Lower lobe of right lung (tissue), 2 donors: ENCODE measurements around the gene PPP3CA. TPM values are rescaled to one million over a fixed set of nuclear protein-coding genes. Genes with fewer than 3 reads are reported as not detected.

Experiments used
- ATAC-seq, 2 donors: fragments of 200-7000 bp; cut with Tn5 transposase; one replicate each; pipeline ENCODE4 v1.9.1; 2020 to 2022; ENCODE audit warnings: mild to moderate bottlenecking in 2 of 2, moderate library complexity in 2 of 2
- DNase-seq: peaks from one replicate; pipeline ENCODE4 v3.0.0-alpha.2; 2020
- H3K27ac ChIP-seq: fragments of 200-600 bp; one replicate; pipeline ENCODE4 v1.8.0; 2022
- H3K27me3 ChIP-seq: fragments of 200-600 bp; one replicate; pipeline ENCODE4 v1.8.0; 2022; ENCODE audit warnings: low read depth
- H3K36me3 ChIP-seq: fragments of 200-600 bp; one replicate; pipeline ENCODE4 v1.8.0; 2022; ENCODE audit warnings: mild to moderate bottlenecking
- H3K4me1 ChIP-seq: fragments of 200-600 bp; one replicate; pipeline ENCODE4 v1.8.0; 2022
- H3K4me3 ChIP-seq: fragments of 200-600 bp; one replicate; pipeline ENCODE4 v1.8.0; 2022; ENCODE audit warnings: mild to moderate bottlenecking
- H3K9me3 ChIP-seq: fragments of 200-600 bp; one replicate; pipeline ENCODE4 v1.8.0; 2022
- CTCF ChIP-seq: fragments of 200-600 bp; IDR thresholded peaks from one replicate; pipeline ENCODE4 v1.8.0; 2022; ENCODE audit warnings: antibody characterized with exemption, mild to moderate bottlenecking
- intact Hi-C: fragments of 100-400 bp; cut with DNase I; formaldehyde crosslinking; loops from one replicate; pipeline ENCODE4 v1.11.0; 2022
- total RNA-seq: library from RNA; stranded (reverse); fragmentation: NEBNext Ultra II Directional; extraction: Animal tissue kit (Norgen Biotek cat#: 25700); gene quantifications from one replicate; pipeline ENCODE4 v1.2.1, GENCODE V29; 2021
- donor health status: DM: no; HTN: yes; CAD: no; lungs with severe emphysema.

The PPP3CA gene
- total RNA-seq, 1 donor from 2014 or later = 50.2 TPM

- Histone ChIP-seq H3K27me3 (no peaks in the 10 kb centered on the region), H3K9me3 (no peaks in the 10 kb centered on the region), H3K4me3 (no peak overlapping the region), H3K4me1 (peaks cover 28% of the 10 kb centered on the region), H3K36me3 (no peaks in the 10 kb centered on the region), H3K27ac (no peak overlapping the region)
- TF ChIP-seq CTCF = no peak
- intact Hi-C loops = no loop called here
- ATAC-seq (peak in 1 of 2 donors; percentile 14), DNase-seq (no peak)
Observed at GRCh38 chr4:101192244-101192643, 155.1 kb downstream of the PPP3CA start.

GRCh38 chr4:101191302-101192098, 155.8 kb downstream of the PPP3CA start:
- Histone ChIP-seq H3K27me3 (no peaks in the 10 kb centered on the region), H3K27ac (peak overlapping the region; percentile 58), H3K4me1 (peaks cover 34% of the 10 kb centered on the region), H3K36me3 (no peaks in the 10 kb centered on the region), H3K4me3 (no peak overlapping the region), H3K9me3 (no peaks in the 10 kb centered on the region)
- peak; percentile 47 for DNase-seq
- no peak for TF ChIP-seq CTCF
- intact Hi-C loops = no loop called here
- peak; percentile 93 to 97 for ATAC-seq

- DNase-seq = no peak
- intact Hi-C loops = no loop called here
- H3K9me3 ChIP-seq = no peaks in the 10 kb centered on the region
- peaks cover 35% of the 10 kb centered on the region for H3K4me1 ChIP-seq
- no peak overlapping the region for H3K27ac ChIP-seq
- H3K36me3 ChIP-seq = no peaks in the 10 kb centered on the region
- H3K27me3 ChIP-seq = no peaks in the 10 kb centered on the region
- no peak for TF ChIP-seq CTCF
- no peak overlapping the region for H3K4me3 ChIP-seq
- no peak for ATAC-seq
Observed at GRCh38 chr4:101190751-101191150, 156.6 kb downstream of the PPP3CA start.

- Histone ChIP-seq H3K27me3 (no peaks in the 10 kb centered on the region), H3K36me3 (no peaks in the 10 kb centered on the region), H3K27ac (no peak overlapping the region), H3K9me3 (no peaks in the 10 kb centered on the region), H3K4me3 (no peak overlapping the region), H3K4me1 (peaks cover 35% of the 10 kb centered on the region)
- TF ChIP-seq CTCF = no peak
- no peak for ATAC-seq
- intact Hi-C loops = no loop called here
- no peak for DNase-seq
Observed at GRCh38 chr4:101188906-101189305, 158.4 kb downstream of the PPP3CA start.

- Histone ChIP-seq H3K4me1 (peaks cover 35% of the 10 kb centered on the region), H3K4me3 (no peak overlapping the region), H3K36me3 (no peaks in the 10 kb centered on the region), H3K27me3 (no peaks in the 10 kb centered on the region), H3K27ac (no peak overlapping the region), H3K9me3 (no peaks in the 10 kb centered on the region)
- ATAC-seq (no peak), DNase-seq (no peak)
- intact Hi-C loops = no loop called here
- TF ChIP-seq CTCF = peak; percentile 22
Observed at GRCh38 chr4:101187841-101188240, 159.5 kb downstream of the PPP3CA start.
